ENCODE results near the gene ASGR2.

GRCh38 chr17:7136266-7136877 lies 21.8 kb upstream of the ASGR2 start:
- TF ChIP-seq RARB (CRISPR knock-in tag; IDR thresholded peaks at IDR 0.05) (no peak), CSDC2 (CRISPR knock-in tag; IDR thresholded peaks at IDR 0.05) (no peak), POU6F1 (CRISPR knock-in tag; IDR thresholded peaks at IDR 0.05; ENCODE audit: borderline replicate concordance, low read depth) (no peak), GLIS3 (CRISPR knock-in tag; IDR thresholded peaks at IDR 0.05) (no peak), TSHZ2 (CRISPR knock-in tag; IDR thresholded peaks at IDR 0.05) (no peak), TOX (CRISPR knock-in tag; IDR thresholded peaks at IDR 0.05; ENCODE audit: borderline replicate concordance) (no peak), OSR1 (CRISPR knock-in tag; IDR thresholded peaks at IDR 0.05) (no peak)
